H1 (cell line): ENCODE data around the gene SOX12. TPM values are rescaled to one million over a fixed set of nuclear protein-coding genes. Genes with fewer than 3 reads are reported as not detected.

ENCODE experiments used
- CTBP2 ChIP-seq: IDR thresholded peaks from 2 replicates; pipeline ENCODE4 v1.7.0; 2011; ENCODE audit warnings: borderline replicate concordance, mild to moderate bottlenecking, moderate library complexity, mixed read lengths, low read length; ENCODE audit not compliant: insufficient read depth, insufficient read length
- polyA plus RNA-seq, 7 experiments: library from polyadenylated mRNA; depleted of rRNA in 3 of 7; stranded (reverse) in 5 of 7; unstranded in 2 of 7; fragments of >200 nt in 5 of 7; fragments of 200-250 nt in 2 of 7; gene quantifications; 1 replicate in 5 of 7; 2 replicates in 1 of 7; 4 replicates in 1 of 7; pipeline versions ENCODE4 v1.2.1 to v1.2.3, GENCODE V29; 2011 to 2013; ENCODE audit warnings: missing spikeins in 2 of 7, mixed read lengths in 2 of 7
- total RNA-seq: library from RNA; stranded (reverse); fragmentation: NEBNext Ultra II Directional; extraction: Animal tissue kit (Norgen Biotek cat#: 25700); gene quantifications from 2 replicates; pipeline ENCODE4 v1.2.1, GENCODE V29; 2021
- TF ChIP-seq, protein P1 (sequence below): IDR thresholded peaks from 2 replicates; pipeline ENCODE4 v1.6.1; 2012; ENCODE audit warnings: inconsistent platforms

Gene SOX12
- total and polyA plus RNA-seq, 2 of the 8 experiments (the other 6 are each of a cell fraction or from before 2014, with no cell fraction given): 6.4 to 63.0 TPM

DNA sequence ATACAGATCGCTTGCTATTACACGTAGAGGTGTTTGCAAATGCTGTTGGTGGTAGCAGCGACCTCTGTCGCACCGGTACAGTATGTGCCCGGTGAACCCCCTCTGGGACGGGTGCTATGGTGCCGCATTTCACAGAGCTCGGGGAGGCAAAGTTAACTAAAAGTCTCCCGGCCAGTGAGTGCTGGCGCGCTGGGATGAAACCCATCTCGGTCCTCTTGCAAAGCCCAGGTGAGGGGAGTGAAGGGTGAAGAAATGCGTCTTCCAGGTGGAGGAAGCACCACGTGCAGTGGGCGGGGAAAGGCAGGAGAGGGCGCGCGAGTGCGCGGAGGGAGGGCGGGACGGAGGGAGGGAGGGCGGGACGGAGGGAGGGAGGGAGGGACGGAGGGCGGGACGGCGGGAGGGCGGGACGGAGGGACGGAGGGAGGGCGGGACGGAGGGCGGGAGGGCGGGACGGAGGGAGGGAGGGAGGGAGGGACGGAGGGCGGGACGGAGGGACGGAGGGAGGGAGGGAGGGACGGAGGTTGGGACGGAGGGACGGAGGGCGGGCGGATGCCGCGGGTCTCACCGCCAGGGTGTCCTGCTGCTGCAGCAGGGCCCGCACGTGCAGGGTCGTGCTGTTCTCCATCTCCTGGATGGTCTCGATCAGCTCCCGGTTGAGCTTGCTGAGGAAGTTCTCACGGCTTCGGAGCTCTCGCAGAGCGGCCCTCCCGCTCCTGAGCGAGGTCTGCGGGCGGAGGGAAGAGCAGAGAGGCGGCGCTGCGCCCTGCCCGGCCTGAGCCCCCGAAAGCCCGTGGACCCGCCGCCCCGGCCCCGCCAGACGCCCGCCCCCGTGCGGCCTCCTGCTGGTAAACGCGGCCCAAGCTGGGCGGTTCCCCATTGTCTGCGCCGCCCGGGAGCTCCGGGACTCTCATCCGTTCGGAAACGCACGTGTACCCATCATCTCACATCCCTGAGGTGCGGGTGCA, 46.5 kb upstream of the SOX12 start (continued):
- TF ChIP-seq, protein P1, sequence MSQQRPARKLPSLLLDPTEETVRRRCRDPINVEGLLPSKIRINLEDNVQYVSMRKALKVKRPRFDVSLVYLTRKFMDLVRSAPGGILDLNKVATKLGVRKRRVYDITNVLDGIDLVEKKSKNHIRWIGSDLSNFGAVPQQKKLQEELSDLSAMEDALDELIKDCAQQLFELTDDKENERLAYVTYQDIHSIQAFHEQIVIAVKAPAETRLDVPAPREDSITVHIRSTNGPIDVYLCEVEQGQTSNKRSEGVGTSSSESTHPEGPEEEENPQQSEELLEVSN: peak; percentile 72
- no peak for TF ChIP-seq CTBP2
